NCI-H345 (cell line): ENCODE data around the gene LGI4.
"Not testable (repeated sequence)": the region's sequence is repeated elsewhere in the genome, so short reads cannot be mapped to it uniquely, and the experiment has no call there.

Experiments
- DNase-seq: peaks from one replicate; lab custom pipeline; 2025; lab: John Stamatoyannopoulos, UW

LGI4 gene

GRCh38 chr19:35160629-35161433 lies 26.0 kb upstream of the LGI4 start:
- DNase-seq: no peak

- DNase-seq: no peak
These were observed 24.7 kb upstream of the LGI4 start for GRCh38 chr19:35159606-35160005.

GRCh38 chr19:35157431-35157830 lies 22.6 kb upstream of the LGI4 start:
- no peak for DNase-seq

- DNase-seq: no peak
These were observed 21.8 kb upstream of the LGI4 start for GRCh38 chr19:35156673-35157014.

- no peak for DNase-seq
These were observed 21.3 kb upstream of the LGI4 start for GRCh38 chr19:35155981-35156672.

GRCh38 chr19:35155441-35155840 lies 20.6 kb upstream of the LGI4 start:
- no peak for DNase-seq

- DNase-seq: peak; percentile 51
These were observed 19.9 kb upstream of the LGI4 start, which contains the start of gene FXYD5 for GRCh38 chr19:35154525-35155406. Gene FXYD5, plus strand, starts transcription at chr19:35154735. Its CDS starts 816 bp downstream, at chr19:35155551.

GRCh38 chr19:35153701-35154524 lies 19.1 kb upstream of the LGI4 start:
- DNase-seq: peak; percentile 71

GRCh38 chr19:35153129-35153522 lies 18.3 kb upstream of the LGI4 start:
- not testable (repeated sequence) for DNase-seq

- DNase-seq: no peak
These were observed 16.6 kb upstream of the LGI4 start for GRCh38 chr19:35151273-35152065.

- no peak for DNase-seq
These were observed 15.6 kb upstream of the LGI4 start for GRCh38 chr19:35150445-35150844.

- DNase-seq: no peak
These were observed 14.6 kb upstream of the LGI4 start for GRCh38 chr19:35149463-35149862.

- no peak for DNase-seq
These were observed 12.0 kb upstream of the LGI4 start for GRCh38 chr19:35146746-35147459.

GRCh38 chr19:35144600-35145436 lies 10.0 kb upstream of the LGI4 start:
- peak; percentile 24 for DNase-seq

GRCh38 chr19:35144259-35144599 lies 9.4 kb upstream of the LGI4 start:
- DNase-seq: no peak

- DNase-seq: no peak
These were observed 9.0 kb upstream of the LGI4 start for GRCh38 chr19:35143818-35144217.

GRCh38 chr19:35143231-35143715 lies 8.4 kb upstream of the LGI4 start, which contains the start of gene FXYD7:
Gene FXYD7, plus strand, starts transcription at chr19:35143255. Its CDS starts 79 bp downstream, at chr19:35143334.
- DNase-seq: peak; percentile 20

- peak; percentile 64 for DNase-seq
These were observed 7.9 kb upstream of the LGI4 start for GRCh38 chr19:35142606-35143230.
